LNCAP (cell line): ENCODE data around the gene CSF1.

Experiments
- TF ChIP-seq, protein P1 (sequence below): fragments of 450-650 bp; IDR thresholded peaks from 2 replicates; pipeline ENCODE4 v1.5.1; 2017; ENCODE audit warnings: mild to moderate bottlenecking

The CSF1 gene

DNA sequence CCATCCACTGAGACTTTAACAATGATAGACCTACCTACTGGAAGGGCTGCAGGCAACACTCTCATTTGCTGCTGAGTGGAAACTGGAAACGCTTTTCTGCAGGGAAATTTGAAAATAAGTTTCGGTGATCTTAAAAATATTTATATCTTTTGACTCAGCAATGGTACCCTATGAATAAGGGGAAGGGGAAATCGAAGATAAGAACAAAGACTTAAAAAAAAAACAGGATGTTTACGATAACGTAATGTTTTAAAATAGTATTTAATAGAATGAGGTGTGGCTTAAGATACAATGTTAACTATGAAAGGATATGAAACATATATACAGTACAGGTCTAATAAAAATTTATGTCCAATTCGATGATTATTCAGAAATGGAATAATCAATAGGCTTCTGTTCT is 34.8 kb upstream of the CSF1 start:
- TF ChIP-seq, protein P1, sequence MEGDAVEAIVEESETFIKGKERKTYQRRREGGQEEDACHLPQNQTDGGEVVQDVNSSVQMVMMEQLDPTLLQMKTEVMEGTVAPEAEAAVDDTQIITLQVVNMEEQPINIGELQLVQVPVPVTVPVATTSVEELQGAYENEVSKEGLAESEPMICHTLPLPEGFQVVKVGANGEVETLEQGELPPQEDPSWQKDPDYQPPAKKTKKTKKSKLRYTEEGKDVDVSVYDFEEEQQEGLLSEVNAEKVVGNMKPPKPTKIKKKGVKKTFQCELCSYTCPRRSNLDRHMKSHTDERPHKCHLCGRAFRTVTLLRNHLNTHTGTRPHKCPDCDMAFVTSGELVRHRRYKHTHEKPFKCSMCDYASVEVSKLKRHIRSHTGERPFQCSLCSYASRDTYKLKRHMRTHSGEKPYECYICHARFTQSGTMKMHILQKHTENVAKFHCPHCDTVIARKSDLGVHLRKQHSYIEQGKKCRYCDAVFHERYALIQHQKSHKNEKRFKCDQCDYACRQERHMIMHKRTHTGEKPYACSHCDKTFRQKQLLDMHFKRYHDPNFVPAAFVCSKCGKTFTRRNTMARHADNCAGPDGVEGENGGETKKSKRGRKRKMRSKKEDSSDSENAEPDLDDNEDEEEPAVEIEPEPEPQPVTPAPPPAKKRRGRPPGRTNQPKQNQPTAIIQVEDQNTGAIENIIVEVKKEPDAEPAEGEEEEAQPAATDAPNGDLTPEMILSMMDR: no peak

DNA sequence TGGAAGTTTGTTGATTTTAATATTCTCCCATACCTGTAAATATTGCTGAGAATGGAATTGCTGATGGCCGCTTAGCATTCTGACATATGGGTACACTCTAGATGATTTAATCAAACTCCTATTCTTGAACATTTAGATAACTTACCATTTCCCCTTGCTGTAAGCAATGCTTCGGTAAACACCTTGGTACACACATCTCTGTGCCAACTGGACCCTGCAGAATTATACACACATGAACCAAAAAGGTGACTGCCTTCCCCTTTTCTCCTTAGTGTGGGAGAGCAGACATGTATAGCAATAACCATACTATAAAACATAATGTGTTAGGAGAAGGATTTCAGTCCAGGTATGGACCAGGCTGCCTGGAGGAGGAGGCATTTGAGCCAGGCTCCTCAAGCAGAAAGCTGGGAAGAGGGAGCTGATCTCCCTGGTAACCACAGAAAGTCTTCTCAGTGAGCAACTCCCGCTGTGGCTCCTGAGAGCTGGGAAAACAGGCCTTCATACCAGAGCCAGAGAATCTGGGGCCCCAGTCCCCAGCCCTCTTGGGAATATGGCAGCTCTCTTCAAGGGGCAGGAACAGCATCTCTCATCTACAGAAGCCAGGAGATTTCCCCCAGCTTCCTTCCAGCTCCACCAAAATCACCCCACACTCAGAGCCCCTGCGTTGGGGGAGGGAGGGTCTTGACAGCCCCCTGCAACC is 33.9 kb upstream of the CSF1 start:
- TF ChIP-seq, protein P1: no peak

DNA sequence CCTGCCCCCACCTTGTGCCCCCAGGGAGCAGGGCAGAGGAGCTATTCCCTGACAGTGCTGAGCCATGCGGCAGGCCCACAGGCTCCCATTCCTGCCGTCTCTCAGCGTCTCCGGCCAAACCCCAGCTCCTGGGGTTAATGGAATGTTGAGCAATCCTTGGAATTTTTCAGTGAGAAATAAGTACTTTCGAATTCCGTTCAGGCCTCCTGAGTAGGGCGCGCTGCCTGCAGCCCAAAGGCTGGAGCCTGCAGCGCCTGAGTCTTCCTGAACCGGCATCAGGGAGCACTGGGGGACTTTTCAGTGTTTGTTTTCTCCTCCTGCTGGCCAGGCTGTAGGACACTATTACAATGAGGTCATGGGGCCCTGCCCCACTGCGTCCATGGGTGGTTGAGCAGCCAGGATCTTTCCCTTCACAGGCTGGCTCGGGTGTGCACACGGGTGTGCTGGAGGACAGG is 33.3 kb upstream of the CSF1 start:
- TF ChIP-seq, protein P1: no peak

DNA sequence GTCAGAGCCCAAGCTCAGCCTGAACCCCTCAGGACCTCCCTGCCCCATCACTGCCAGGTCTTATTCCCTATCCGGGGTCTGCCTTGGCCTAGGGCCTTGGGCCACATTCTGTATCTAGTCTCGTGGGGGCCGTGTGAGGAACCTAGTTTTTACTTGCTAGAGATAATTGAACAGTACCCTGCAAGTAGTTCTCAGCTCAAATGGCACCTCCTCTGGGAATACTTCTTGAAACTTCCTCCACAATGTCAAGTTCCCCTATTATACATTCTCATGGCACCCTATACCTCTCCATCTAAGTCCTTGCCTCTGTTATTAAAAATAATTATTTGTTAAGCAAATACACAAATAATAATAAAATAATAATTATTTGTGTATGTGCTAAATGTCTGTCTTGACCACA is 32.9 kb upstream of the CSF1 start:
- TF ChIP-seq, protein P1: no peak

DNA sequence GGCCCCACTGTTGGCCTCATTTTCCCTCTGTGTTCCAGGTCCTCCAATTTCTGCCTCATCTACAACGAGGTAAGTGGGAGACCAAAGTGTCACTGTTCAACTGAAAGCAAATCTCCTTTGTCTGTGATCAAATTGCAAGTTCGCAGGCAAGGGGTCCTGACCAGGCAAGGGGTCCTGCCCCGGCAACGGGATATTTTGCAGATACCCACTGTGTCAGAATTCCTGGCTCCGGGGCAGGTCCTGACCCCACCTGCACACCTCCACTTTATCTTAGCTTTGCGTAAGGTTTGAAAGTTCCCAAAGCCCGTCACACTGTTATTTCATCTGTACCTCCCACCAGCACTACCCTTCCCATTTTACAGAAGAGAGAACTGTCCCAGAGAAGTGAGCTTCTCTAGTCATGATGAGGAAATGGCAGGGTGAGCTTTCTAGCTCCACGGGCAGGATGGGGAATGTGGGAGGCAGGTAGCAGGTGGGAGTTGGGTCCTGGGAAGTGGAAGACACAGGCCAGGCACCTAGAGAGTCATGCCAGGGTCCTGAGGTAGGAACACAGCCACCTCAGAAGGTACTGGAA is 32.0 kb upstream of the CSF1 start:
- TF ChIP-seq, protein P1: no peak

DNA sequence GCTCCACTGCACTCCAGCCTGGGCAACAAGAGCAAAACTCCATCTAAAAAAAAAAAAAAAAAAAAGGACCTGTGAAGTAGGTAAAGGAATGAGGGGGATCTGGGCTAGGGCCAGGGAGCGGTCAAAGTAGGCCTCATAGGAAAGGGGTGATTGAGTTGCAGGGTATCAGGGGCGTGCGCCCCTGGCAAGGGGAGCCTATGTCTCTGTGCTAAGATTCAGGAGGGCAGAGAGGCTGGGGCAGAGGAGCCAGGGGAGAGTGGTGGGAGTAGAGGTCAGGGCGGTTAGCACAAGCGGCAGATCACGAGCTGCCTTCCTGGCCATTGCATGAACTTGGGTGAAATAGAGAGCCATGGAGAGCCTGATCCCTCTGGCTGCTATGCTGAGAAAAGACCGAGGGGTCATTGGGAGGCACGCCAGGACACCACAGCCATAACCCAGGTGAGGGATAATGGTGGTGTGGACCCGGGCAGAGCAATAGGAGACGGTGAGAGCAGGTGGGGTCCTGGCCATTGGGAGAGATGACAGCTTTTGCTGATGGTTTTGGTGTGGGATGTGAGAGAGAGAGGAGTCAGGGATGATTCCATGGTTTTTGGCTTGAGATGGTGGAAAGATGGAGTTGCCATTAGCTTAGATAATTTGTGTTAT is 30.6 kb upstream of the CSF1 start:
- TF ChIP-seq, protein P1: no peak

DNA sequence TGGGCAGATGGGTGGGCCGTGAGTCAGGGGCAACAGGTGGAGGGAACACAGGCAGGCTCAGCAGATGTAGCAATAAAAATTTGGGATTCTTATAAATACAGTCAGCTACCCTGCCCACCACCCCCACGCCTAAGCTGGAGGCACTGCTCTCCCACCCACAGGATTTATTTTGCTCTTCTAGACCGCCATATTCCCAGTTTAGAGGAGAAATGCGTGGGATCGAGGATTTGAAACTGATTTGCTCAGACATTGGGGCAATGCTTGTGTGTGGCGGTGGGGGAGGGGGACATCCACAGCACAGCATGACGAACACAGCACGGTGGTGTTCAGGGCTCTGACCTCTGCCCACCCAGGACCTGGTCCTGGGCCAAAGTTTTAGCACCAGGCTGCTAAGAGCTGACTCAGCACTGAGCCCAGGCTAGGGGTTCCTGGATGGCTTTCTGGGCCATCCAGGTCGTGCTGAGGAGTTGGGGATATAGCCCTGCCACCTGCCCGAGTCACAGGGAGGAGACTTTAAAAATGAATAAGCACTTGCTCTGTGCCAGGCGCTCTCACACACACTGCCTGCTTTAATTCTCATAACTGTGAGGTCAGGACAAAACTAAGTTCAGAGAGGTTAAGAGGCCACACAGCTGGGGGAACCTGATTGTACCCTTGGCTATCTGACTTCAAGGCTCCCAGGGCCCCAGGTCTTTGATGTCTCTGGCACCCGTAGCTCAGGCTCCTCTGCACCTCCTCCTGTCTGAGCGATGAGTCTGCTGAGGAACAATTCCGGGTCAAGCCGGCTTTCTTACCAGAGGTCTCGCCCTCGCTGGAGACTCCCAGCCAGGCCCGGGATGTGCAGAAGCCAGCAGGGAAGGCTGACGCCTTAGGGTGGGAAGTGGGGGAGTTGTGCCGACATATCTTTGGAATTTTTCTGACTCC is 29.4 kb upstream of the CSF1 start:
- TF ChIP-seq, protein P1: no peak
